GM19239 (cell line): ENCODE measurements around the gene PDE4D.

ENCODE experiments used
- DNase-seq: peaks from one replicate; pipeline ENCODE4 v3.0.0; 2011; ENCODE audit warnings: low spot score; ENCODE audit not compliant: insufficient read length
- FAIRE-seq: peaks from 2 replicates; lab custom pipeline; 2011; peaks lifted over from hg19 to GRCh38; lab: Jason Lieb, UNC

PDE4D gene

GRCh38 chr5:59293700-59294099, 599.8 kb downstream of the PDE4D start:
- DNase-seq: no peak
- FAIRE-seq: no peak

GRCh38 chr5:59291941-59292340, 601.6 kb downstream of the PDE4D start:
- DNase-seq (no peak), FAIRE-seq (no peak)

- FAIRE-seq (no peak), DNase-seq (no peak)
Observed at GRCh38 chr5:59287884-59288283, 605.6 kb downstream of the PDE4D start.

- no peak for DNase-seq
- FAIRE-seq: no peak
Observed at GRCh38 chr5:59287361-59287760, 606.2 kb downstream of the PDE4D start.

GRCh38 chr5:59286510-59286909, 607.0 kb downstream of the PDE4D start:
- no peak for FAIRE-seq
- no peak for DNase-seq

GRCh38 chr5:59285300-59286016, 608.1 kb downstream of the PDE4D start:
- no peak for DNase-seq
- no peak for FAIRE-seq

- FAIRE-seq (no peak), DNase-seq (no peak)
Observed at GRCh38 chr5:59282726-59283125, 610.8 kb downstream of the PDE4D start.

- FAIRE-seq (no peak), DNase-seq (no peak)
Observed at GRCh38 chr5:59279979-59280378, 613.5 kb downstream of the PDE4D start.

- FAIRE-seq (no peak), DNase-seq (no peak)
Observed at GRCh38 chr5:59276917-59277372, 616.6 kb downstream of the PDE4D start.

GRCh38 chr5:59276325-59276675, 617.2 kb downstream of the PDE4D start:
- FAIRE-seq: no peak
- DNase-seq: no peak

GRCh38 chr5:59275510-59276324, 617.8 kb downstream of the PDE4D start:
- DNase-seq (no peak), FAIRE-seq (no peak)

GRCh38 chr5:59275170-59275509, 618.4 kb downstream of the PDE4D start:
- DNase-seq (no peak), FAIRE-seq (no peak)

GRCh38 chr5:59274106-59274636, 619.4 kb downstream of the PDE4D start:
- DNase-seq: no peak
- FAIRE-seq: no peak

- no peak for DNase-seq
Observed at GRCh38 chr5:59272809-59273427, 620.6 kb downstream of the PDE4D start.

GRCh38 chr5:59268756-59269415, 624.6 kb downstream of the PDE4D start:
- FAIRE-seq: no peak

More at GRCh38 chr5:59272809-59273427, 620.6 kb downstream of the PDE4D start:
- no peak for FAIRE-seq

GRCh38 chr5:59267033-59267432, 626.5 kb downstream of the PDE4D start:
- no peak for FAIRE-seq
- no peak for DNase-seq

More at GRCh38 chr5:59268756-59269415, 624.6 kb downstream of the PDE4D start:
- no peak for DNase-seq

- DNase-seq (no peak), FAIRE-seq (no peak)
Observed at GRCh38 chr5:59266410-59266809, 627.1 kb downstream of the PDE4D start.

- no peak for FAIRE-seq
- no peak for DNase-seq
Observed at GRCh38 chr5:59264639-59265245, 628.8 kb downstream of the PDE4D start.

- DNase-seq: no peak
Observed at GRCh38 chr5:59264013-59264412, 629.5 kb downstream of the PDE4D start.

GRCh38 chr5:59261969-59262368, 631.6 kb downstream of the PDE4D start:
- FAIRE-seq (no peak), DNase-seq (no peak)

More at GRCh38 chr5:59264013-59264412, 629.5 kb downstream of the PDE4D start:
- no peak for FAIRE-seq
